ENCODE measurements around the gene SIGLEC12. TPM values are rescaled to one million over a fixed set of nuclear protein-coding genes. Genes with fewer than 3 reads are reported as not detected.

The SIGLEC12 gene
- total and polyA plus RNA-seq, 9 of the 15 experiments (the other 6 are each of a cell fraction or from before 2014, with no cell fraction given) = 0.08 to 1.3 (median 0.54) TPM

DNA sequence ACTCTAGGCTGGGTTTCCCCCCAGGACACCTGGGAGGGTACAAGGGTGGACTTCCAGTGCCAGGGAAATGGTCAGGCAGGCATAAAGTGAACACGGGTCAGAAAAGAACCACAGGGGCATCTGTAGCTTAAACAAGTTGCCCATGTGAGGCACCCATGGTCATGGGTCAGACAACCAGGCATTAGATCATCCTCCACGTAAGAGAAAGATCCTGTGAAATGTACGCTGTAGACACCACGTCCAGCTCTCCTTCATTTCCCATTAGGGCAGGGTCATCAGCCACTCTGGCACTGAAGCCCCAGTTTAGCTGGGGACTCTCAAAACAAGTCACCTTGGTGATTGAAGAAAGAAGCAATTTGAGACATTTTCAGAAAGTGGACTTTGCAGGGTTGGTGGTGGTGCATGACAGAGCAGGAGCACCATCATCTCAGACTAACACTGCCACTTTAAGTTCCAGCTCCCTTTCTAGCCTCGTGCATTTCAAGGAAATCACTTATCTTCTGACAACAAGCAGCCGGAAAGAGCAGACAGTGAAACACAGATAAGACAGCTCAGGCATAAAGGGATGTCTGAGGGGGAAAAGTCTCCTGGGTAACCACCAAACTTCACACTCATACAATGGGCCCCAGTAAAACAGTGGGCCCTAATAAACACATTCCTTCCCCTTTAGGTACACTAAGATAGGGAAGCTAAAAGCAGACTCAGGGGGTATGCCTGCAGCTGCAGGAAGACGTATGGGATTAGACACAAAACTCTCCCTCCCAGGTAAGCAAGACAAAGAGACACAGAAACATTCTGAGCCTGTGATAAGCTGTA, 46.0 kb upstream of the SIGLEC12 start (continued):
- TF ChIP-seq, protein P1, sequence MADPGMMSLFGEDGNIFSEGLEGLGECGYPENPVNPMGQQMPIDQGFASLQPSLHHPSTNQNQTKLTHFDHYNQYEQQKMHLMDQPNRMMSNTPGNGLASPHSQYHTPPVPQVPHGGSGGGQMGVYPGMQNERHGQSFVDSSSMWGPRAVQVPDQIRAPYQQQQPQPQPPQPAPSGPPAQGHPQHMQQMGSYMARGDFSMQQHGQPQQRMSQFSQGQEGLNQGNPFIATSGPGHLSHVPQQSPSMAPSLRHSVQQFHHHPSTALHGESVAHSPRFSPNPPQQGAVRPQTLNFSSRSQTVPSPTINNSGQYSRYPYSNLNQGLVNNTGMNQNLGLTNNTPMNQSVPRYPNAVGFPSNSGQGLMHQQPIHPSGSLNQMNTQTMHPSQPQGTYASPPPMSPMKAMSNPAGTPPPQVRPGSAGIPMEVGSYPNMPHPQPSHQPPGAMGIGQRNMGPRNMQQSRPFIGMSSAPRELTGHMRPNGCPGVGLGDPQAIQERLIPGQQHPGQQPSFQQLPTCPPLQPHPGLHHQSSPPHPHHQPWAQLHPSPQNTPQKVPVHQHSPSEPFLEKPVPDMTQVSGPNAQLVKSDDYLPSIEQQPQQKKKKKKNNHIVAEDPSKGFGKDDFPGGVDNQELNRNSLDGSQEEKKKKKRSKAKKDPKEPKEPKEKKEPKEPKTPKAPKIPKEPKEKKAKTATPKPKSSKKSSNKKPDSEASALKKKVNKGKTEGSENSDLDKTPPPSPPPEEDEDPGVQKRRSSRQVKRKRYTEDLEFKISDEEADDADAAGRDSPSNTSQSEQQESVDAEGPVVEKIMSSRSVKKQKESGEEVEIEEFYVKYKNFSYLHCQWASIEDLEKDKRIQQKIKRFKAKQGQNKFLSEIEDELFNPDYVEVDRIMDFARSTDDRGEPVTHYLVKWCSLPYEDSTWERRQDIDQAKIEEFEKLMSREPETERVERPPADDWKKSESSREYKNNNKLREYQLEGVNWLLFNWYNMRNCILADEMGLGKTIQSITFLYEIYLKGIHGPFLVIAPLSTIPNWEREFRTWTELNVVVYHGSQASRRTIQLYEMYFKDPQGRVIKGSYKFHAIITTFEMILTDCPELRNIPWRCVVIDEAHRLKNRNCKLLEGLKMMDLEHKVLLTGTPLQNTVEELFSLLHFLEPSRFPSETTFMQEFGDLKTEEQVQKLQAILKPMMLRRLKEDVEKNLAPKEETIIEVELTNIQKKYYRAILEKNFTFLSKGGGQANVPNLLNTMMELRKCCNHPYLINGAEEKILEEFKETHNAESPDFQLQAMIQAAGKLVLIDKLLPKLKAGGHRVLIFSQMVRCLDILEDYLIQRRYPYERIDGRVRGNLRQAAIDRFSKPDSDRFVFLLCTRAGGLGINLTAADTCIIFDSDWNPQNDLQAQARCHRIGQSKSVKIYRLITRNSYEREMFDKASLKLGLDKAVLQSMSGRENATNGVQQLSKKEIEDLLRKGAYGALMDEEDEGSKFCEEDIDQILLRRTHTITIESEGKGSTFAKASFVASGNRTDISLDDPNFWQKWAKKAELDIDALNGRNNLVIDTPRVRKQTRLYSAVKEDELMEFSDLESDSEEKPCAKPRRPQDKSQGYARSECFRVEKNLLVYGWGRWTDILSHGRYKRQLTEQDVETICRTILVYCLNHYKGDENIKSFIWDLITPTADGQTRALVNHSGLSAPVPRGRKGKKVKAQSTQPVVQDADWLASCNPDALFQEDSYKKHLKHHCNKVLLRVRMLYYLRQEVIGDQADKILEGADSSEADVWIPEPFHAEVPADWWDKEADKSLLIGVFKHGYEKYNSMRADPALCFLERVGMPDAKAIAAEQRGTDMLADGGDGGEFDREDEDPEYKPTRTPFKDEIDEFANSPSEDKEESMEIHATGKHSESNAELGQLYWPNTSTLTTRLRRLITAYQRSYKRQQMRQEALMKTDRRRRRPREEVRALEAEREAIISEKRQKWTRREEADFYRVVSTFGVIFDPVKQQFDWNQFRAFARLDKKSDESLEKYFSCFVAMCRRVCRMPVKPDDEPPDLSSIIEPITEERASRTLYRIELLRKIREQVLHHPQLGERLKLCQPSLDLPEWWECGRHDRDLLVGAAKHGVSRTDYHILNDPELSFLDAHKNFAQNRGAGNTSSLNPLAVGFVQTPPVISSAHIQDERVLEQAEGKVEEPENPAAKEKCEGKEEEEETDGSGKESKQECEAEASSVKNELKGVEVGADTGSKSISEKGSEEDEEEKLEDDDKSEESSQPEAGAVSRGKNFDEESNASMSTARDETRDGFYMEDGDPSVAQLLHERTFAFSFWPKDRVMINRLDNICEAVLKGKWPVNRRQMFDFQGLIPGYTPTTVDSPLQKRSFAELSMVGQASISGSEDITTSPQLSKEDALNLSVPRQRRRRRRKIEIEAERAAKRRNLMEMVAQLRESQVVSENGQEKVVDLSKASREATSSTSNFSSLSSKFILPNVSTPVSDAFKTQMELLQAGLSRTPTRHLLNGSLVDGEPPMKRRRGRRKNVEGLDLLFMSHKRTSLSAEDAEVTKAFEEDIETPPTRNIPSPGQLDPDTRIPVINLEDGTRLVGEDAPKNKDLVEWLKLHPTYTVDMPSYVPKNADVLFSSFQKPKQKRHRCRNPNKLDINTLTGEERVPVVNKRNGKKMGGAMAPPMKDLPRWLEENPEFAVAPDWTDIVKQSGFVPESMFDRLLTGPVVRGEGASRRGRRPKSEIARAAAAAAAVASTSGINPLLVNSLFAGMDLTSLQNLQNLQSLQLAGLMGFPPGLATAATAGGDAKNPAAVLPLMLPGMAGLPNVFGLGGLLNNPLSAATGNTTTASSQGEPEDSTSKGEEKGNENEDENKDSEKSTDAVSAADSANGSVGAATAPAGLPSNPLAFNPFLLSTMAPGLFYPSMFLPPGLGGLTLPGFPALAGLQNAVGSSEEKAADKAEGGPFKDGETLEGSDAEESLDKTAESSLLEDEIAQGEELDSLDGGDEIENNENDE (IDR thresholded peaks at IDR 0.05; ENCODE audit: low read depth, low read length) = no peak
- TF ChIP-seq ZFX (CRISPR knock-in tag; IDR thresholded peaks at IDR 0.05) (peak; percentile 80), MECOM (CRISPR knock-in tag; IDR thresholded peaks at IDR 0.05) (no peak), CGGBP1 (CRISPR knock-in tag; IDR thresholded peaks at IDR 0.05) (peak; percentile 10; the same call in 1 of the 2 replicates), RFX7 (CRISPR knock-in tag; IDR thresholded peaks at IDR 0.05) (no peak), TCF3 (CRISPR knock-in tag; IDR thresholded peaks at IDR 0.05) (peak; percentile 98), ARNT (IDR thresholded peaks at IDR 0.05) (peak; percentile 89 to 91; a peak in 3 of 4 replicates), ZNF780A (CRISPR knock-in tag; IDR thresholded peaks at IDR 0.05) (no peak; the same call in 1 of the 2 replicates), ZFP1 (CRISPR knock-in tag; IDR thresholded peaks at IDR 0.05) (no peak), BCL6 (CRISPR knock-in tag; IDR thresholded peaks at IDR 0.05) (peak; percentile 77; the same call in 1 of the 2 replicates), TAF1 (IDR thresholded peaks at IDR 0.05; ENCODE audit: control insufficient read depth, extremely low read depth, insufficient read depth, low read length, severe bottlenecking) (peak; percentile 75), DPF2 (IDR thresholded peaks at IDR 0.05) (peak; percentile 98)
- TF ChIP-seq, protein P2, sequence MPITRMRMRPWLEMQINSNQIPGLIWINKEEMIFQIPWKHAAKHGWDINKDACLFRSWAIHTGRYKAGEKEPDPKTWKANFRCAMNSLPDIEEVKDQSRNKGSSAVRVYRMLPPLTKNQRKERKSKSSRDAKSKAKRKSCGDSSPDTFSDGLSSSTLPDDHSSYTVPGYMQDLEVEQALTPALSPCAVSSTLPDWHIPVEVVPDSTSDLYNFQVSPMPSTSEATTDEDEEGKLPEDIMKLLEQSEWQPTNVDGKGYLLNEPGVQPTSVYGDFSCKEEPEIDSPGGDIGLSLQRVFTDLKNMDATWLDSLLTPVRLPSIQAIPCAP (CRISPR knock-in tag; IDR thresholded peaks at IDR 0.05; ENCODE audit: borderline replicate concordance) = no peak
- TF ChIP-seq, protein P3, sequence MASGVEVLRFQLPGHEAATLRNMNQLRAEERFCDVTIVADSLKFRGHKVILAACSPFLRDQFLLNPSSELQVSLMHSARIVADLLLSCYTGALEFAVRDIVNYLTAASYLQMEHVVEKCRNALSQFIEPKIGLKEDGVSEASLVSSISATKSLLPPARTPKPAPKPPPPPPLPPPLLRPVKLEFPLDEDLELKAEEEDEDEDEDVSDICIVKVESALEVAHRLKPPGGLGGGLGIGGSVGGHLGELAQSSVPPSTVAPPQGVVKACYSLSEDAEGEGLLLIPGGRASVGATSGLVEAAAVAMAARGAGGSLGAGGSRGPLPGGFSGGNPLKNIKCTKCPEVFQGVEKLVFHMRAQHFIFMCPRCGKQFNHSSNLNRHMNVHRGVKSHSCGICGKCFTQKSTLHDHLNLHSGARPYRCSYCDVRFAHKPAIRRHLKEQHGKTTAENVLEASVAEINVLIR (CRISPR knock-in tag; IDR thresholded peaks at IDR 0.05) = no peak

Data from K562 (cell line).